ENCODE measurements around the gene DCAF11.

Gene DCAF11

GRCh38 chr14:24155100-24155499, 40.5 kb downstream of the DCAF11 start (continued):
- TF ChIP-seq ZNF311 (tag by site-specific recombination; IDR thresholded peaks at IDR 0.05; ENCODE audit: borderline replicate concordance) = no peak
- TF ChIP-seq, protein P1, sequence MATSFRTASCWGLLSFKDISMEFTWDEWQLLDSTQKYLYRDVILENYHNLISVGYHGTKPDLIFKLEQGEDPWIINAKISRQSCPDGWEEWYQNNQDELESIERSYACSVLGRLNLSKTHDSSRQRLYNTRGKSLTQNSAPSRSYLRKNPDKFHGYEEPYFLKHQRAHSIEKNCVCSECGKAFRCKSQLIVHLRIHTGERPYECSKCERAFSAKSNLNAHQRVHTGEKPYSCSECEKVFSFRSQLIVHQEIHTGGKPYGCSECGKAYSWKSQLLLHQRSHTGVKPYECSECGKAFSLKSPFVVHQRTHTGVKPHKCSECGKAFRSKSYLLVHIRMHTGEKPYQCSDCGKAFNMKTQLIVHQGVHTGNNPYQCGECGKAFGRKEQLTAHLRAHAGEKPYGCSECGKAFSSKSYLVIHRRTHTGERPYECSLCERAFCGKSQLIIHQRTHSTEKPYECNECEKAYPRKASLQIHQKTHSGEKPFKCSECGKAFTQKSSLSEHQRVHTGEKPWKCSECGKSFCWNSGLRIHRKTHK (tag by site-specific recombination; IDR thresholded peaks at IDR 0.05) = no peak
- no peak for TF ChIP-seq MZF1 (tag by site-specific recombination; IDR thresholded peaks at IDR 0.05; ENCODE audit: borderline replicate concordance)
- TF ChIP-seq, protein P2, sequence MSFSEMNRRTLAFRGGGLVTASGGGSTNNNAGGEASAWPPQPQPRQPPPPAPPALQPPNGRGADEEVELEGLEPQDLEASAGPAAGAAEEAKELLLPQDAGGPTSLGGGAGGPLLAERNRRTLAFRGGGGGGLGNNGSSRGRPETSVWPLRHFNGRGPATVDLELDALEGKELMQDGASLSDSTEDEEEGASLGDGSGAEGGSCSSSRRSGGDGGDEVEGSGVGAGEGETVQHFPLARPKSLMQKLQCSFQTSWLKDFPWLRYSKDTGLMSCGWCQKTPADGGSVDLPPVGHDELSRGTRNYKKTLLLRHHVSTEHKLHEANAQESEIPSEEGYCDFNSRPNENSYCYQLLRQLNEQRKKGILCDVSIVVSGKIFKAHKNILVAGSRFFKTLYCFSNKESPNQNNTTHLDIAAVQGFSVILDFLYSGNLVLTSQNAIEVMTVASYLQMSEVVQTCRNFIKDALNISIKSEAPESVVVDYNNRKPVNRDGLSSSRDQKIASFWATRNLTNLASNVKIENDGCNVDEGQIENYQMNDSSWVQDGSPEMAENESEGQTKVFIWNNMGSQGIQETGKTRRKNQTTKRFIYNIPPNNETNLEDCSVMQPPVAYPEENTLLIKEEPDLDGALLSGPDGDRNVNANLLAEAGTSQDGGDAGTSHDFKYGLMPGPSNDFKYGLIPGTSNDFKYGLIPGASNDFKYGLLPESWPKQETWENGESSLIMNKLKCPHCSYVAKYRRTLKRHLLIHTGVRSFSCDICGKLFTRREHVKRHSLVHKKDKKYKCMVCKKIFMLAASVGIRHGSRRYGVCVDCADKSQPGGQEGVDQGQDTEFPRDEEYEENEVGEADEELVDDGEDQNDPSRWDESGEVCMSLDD (tag by site-specific recombination; IDR thresholded peaks at IDR 0.05) = no peak
- no peak for TF ChIP-seq SETDB1 (IDR thresholded peaks at IDR 0.05; ENCODE audit: insufficient read length, low read length)
- TF ChIP-seq ZNF132 (tag by site-specific recombination; IDR thresholded peaks at IDR 0.05; ENCODE audit: borderline replicate concordance) = no peak
- no peak for TF ChIP-seq ZNF2 (tag by site-specific recombination; IDR thresholded peaks at IDR 0.05)
- TF ChIP-seq ZNF10 (tag by site-specific recombination; IDR thresholded peaks at IDR 0.05) = no peak
- TF ChIP-seq ZBTB26 (tag by site-specific recombination; optimal IDR thresholded peaks at IDR 0.05) = no peak

GRCh38 chr14:24156840-24157239, 42.3 kb downstream of the DCAF11 start:
- H3K4me1 ChIP-seq (ENCODE audit: control insufficient read depth, insufficient read depth, low read length) = peaks cover 5% of the 10 kb centered on the region
- H3K4me3 ChIP-seq (ENCODE audit: low read depth, low read length) = no peak overlapping the region
- no peaks in the 10 kb centered on the region for H3K9me3 ChIP-seq (ENCODE audit: control insufficient read depth, insufficient read depth, low read depth, low read length)
- CTCF ChIA-PET = no interaction called here
- H3K27ac ChIP-seq (ENCODE audit: extremely low read depth, low read depth, low read length) = no peak overlapping the region
- POLR2A ChIA-PET = interaction anchor here (1.7 to 2.9 kb wide), 2 partner anchors 11 to 43 kb away, joined by 4 to 8 read pairs; partner anchors contain the start of genes DCAF11, NRL and PSME2
- peaks cover 50 to 70% of the 10 kb centered on the region in 2 experiments for H3K36me3 ChIP-seq (ENCODE audit: control insufficient read depth in 2 of 2, insufficient read depth in 1 of 2, low read length in 2 of 2)
- TF ChIP-seq SALL2 (tag by site-specific recombination; IDR thresholded peaks at IDR 0.05; ENCODE audit: borderline replicate concordance) (no peak), ZSCAN30 (tag by site-specific recombination; IDR thresholded peaks at IDR 0.05) (no peak), ZNF114 (tag by site-specific recombination; IDR thresholded peaks at IDR 0.05) (no peak), PRDM6 (tag by site-specific recombination; IDR thresholded peaks at IDR 0.05) (no peak), HIC1 (tag by site-specific recombination; IDR thresholded peaks at IDR 0.05) (no peak), ZNF449 (tag by site-specific recombination; IDR thresholded peaks at IDR 0.05) (no peak), WT1 (tag by site-specific recombination; IDR thresholded peaks at IDR 0.05) (no peak), ZNF510 (tag by site-specific recombination; IDR thresholded peaks at IDR 0.05; ENCODE audit: insufficient replicate concordance) (no peak), ZNF548 (tag by site-specific recombination; IDR thresholded peaks at IDR 0.05) (no peak), ZFP3 (tag by site-specific recombination; IDR thresholded peaks at IDR 0.05; ENCODE audit: low read depth) (no peak), GLIS2 (tag by site-specific recombination; IDR thresholded peaks at IDR 0.05) (no peak), ZNF624 (tag by site-specific recombination; IDR thresholded peaks at IDR 0.05) (no peak)
- TF ChIP-seq, protein P2 (tag by site-specific recombination; IDR thresholded peaks at IDR 0.05) = no peak
